Astrocyte (in vitro differentiated cells and primary cell): ENCODE data around the gene CD9.

Experiments
- CTCF ChIP-seq: IDR thresholded peaks from 2 replicates; pipeline ENCODE4 v1.5.1; 2011; ENCODE audit warnings: low read depth, mild to moderate bottlenecking, inconsistent platforms, low read length, moderate library complexity; ENCODE audit not compliant: insufficient read depth
- EZH2 ChIP-seq: IDR thresholded peaks from 2 replicates; pipeline ENCODE4 v1.6.1; 2012; ENCODE audit warnings: mild to moderate bottlenecking, low read length, inconsistent platforms; ENCODE audit not compliant: insufficient read depth

- TF ChIP-seq CTCF (no peak), EZH2 (no peak)
Observed at GRCh38 chr12:6201826-6202225, 1.6 kb downstream of the CD9 start.
